IMR-90 (cell line): Measurements from ENCODE around the gene ARMC5. TPM values are rescaled to one million over a fixed set of nuclear protein-coding genes. Genes with fewer than 3 reads are reported as not detected.

ENCODE experiments used
- ATAC-seq: fragments of 200-7000 bp; cut with Tn5 transposase; 2 replicates; pipeline ENCODE4 v1.9.1; 2020; ENCODE audit warnings: low read depth, mild to moderate bottlenecking, moderate library complexity
- BruUV-seq: library from RNA; stranded (reverse); fragments of 400-500 nt; replicated peaks from 2 replicates; lab custom pipeline; 2021; lab: Mats Ljungman, UMichigan
- CTCF ChIA-PET: fragments of 300-600 bp; formaldehyde crosslinking; extraction: SDS; loops from one replicate; lab custom pipeline; 2021; ENCODE audit warnings: antibody characterized with exemption; lab: Yijun Ruan, JAX
- POLR2A ChIA-PET: fragments of 300-600 bp; sonication (Branson Sonifier 250); formaldehyde crosslinking; loops from one replicate; lab custom pipeline; 2022; ENCODE audit warnings: antibody characterized with exemption; ENCODE audit not compliant: unreplicated experiment; lab: Charles Lee
- DNase-seq: peaks from one replicate; pipeline ENCODE4 v3.0.0; 2013
- H2AFZ ChIP-seq: replicated peaks from 2 replicates; pipeline ENCODE3; 2013; ENCODE audit warnings: low read length, mild to moderate bottlenecking; ENCODE audit not compliant: poor library complexity
- H2AK5ac ChIP-seq: 2 replicates; pipeline ENCODE4 v1.6.1; 2013; ENCODE audit warnings: low read depth, low read length, inconsistent platforms
- H2AK9ac ChIP-seq: replicated peaks from 2 replicates; pipeline ENCODE3; 2013; ENCODE audit warnings: mild to moderate bottlenecking, low read depth, low read length, moderate library complexity; ENCODE audit not compliant: poor library complexity
- H2BK120ac ChIP-seq: 2 replicates; pipeline ENCODE4 v1.6.1; 2013; ENCODE audit warnings: low read depth, low read length, inconsistent platforms
- H2BK15ac ChIP-seq: 3 replicates; pipeline ENCODE4 v1.6.1; 2013; ENCODE audit warnings: low read depth, low read length, inconsistent platforms
- H2BK20ac ChIP-seq: 2 replicates; pipeline ENCODE4 v1.6.1; 2013; ENCODE audit warnings: low read depth, mild to moderate bottlenecking, inconsistent platforms, low read length, moderate library complexity
- H2BK5ac ChIP-seq: 2 replicates; pipeline ENCODE4 v1.6.1; 2013; ENCODE audit warnings: mild to moderate bottlenecking, low read depth, low read length, inconsistent platforms; ENCODE audit not compliant: poor library complexity, severe bottlenecking
- H3K14ac ChIP-seq: replicated peaks from 2 replicates; pipeline ENCODE4 v1.6.1; 2013; ENCODE audit warnings: low read depth, low read length, inconsistent platforms
- H3K18ac ChIP-seq: 2 replicates; pipeline ENCODE4 v1.6.1; 2013; ENCODE audit warnings: low read depth, low read length, control low read depth
- H3K23ac ChIP-seq: 2 replicates; pipeline ENCODE4 v1.6.1; 2013; ENCODE audit warnings: low read depth, low read length, inconsistent platforms
- H3K27ac ChIP-seq: 2 replicates; pipeline ENCODE4 v1.5.1; 2013; ENCODE audit warnings: mild to moderate bottlenecking, control low read depth, low read length; ENCODE audit not compliant: insufficient read depth
- H3K27me3 ChIP-seq: 2 replicates; pipeline ENCODE4 v1.6.1; 2013; ENCODE audit warnings: low read length; ENCODE audit not compliant: control insufficient read depth, insufficient read depth
- H3K36me3 ChIP-seq: 2 replicates; pipeline ENCODE4 v1.6.1; 2013; ENCODE audit warnings: low read length, mixed read lengths; ENCODE audit not compliant: control insufficient read depth, insufficient read depth
- H3K4ac ChIP-seq: 2 replicates; pipeline ENCODE4 v1.6.1; 2013; ENCODE audit warnings: low read depth, low read length, inconsistent platforms
- H3K4me1 ChIP-seq: 2 replicates; pipeline ENCODE4 v1.6.1; 2013; ENCODE audit warnings: low read length, mixed read lengths; ENCODE audit not compliant: control insufficient read depth, insufficient read depth
- H3K4me2 ChIP-seq: 2 replicates; pipeline ENCODE4 v1.6.1; 2013; ENCODE audit warnings: low read depth, mild to moderate bottlenecking, control low read depth, low read length, moderate library complexity
- H3K4me3 ChIP-seq: 2 replicates; pipeline ENCODE4 v1.5.1; 2013; ENCODE audit warnings: low read depth, mild to moderate bottlenecking, control low read depth, low read length, moderate library complexity; ENCODE audit not compliant: insufficient read depth
- H3K56ac ChIP-seq: 2 replicates; pipeline ENCODE4 v1.6.1; 2013; ENCODE audit warnings: low read length, inconsistent platforms; ENCODE audit not compliant: insufficient read depth; ENCODE audit errors: extremely low read depth
- H3K79me1 ChIP-seq, 2 experiments: 2 replicates each; pipeline ENCODE4 v1.6.1; 2013; ENCODE audit warnings: low read length in 2 of 2, inconsistent platforms in 1 of 2, low read depth in 1 of 2
- H3K9ac ChIP-seq: 2 replicates; pipeline ENCODE4 v1.6.1; 2013; ENCODE audit warnings: low read depth, low read length, control low read depth
- H3K9me1 ChIP-seq: 2 replicates; pipeline ENCODE4 v1.6.1; 2013; ENCODE audit warnings: low read length, inconsistent platforms; ENCODE audit not compliant: insufficient read depth
- H3K9me3 ChIP-seq: 2 replicates; pipeline ENCODE4 v1.6.1; 2013; ENCODE audit warnings: low read length; ENCODE audit not compliant: control insufficient read depth, insufficient read depth
- H4K20me1 ChIP-seq: 2 replicates; pipeline ENCODE4 v1.6.1; 2013; ENCODE audit warnings: low read length, inconsistent platforms; ENCODE audit not compliant: insufficient read depth
- H4K5ac ChIP-seq: 2 replicates; pipeline ENCODE4 v1.6.1; 2013; ENCODE audit warnings: mild to moderate bottlenecking, low read depth, low read length, control low read depth
- H4K8ac ChIP-seq, 2 experiments: 2 replicates each; pipeline ENCODE4 v1.6.1; 2013; ENCODE audit warnings: low read depth in 2 of 2, low read length in 2 of 2, control low read depth in 1 of 2, inconsistent platforms in 1 of 2
- H4K91ac ChIP-seq: 2 replicates; pipeline ENCODE4 v1.6.1; 2013; ENCODE audit warnings: low read depth, low read length, inconsistent platforms; ENCODE audit not compliant: insufficient read depth
- CEBPB ChIP-seq: IDR thresholded peaks from 2 replicates; pipeline ENCODE4 v1.6.1; 2012; ENCODE audit warnings: low read depth, low read length, improper control_type of control experiment
- FOS ChIP-seq: fragments of 150-350 bp; IDR thresholded peaks from 2 replicates; pipeline ENCODE4 v1.6.1; 2016; ENCODE audit warnings: low read depth, low read length
- MAZ ChIP-seq: IDR thresholded peaks from 2 replicates; pipeline ENCODE4 v1.6.1; 2012; ENCODE audit warnings: low read depth, mild to moderate bottlenecking, low read length, improper control_type of control experiment, moderate library complexity, borderline replicate concordance
- POLR2A ChIP-seq: IDR thresholded peaks from 2 replicates; pipeline ENCODE4 v1.6.1; 2012; ENCODE audit warnings: mild to moderate bottlenecking, low read depth, low read length
- RFX5 ChIP-seq: IDR thresholded peaks from 2 replicates; pipeline ENCODE4 v1.8.0; 2012; ENCODE audit warnings: low read depth, mild to moderate bottlenecking, low read length, moderate library complexity
- whole genome bisulfite sequencing, 2 experiments: methylation state at CpG; one replicate each; pipeline versions ENCODE4 v1.1.5 to v1.1.7; 2013; ENCODE audit warnings: missing lambda C conversion rate in 2 of 2; ENCODE audit not compliant: insufficient read length in 1 of 2; ENCODE audit errors: extremely low coverage in 2 of 2; 5-methylcytosine and 5-hydroxymethylcytosine counted together
- dilution Hi-C: fragments of 300-500 bp; cut with HindIII; formaldehyde crosslinking; loops from one replicate; pipeline ENCODE4 v1.14.3; 2018; ENCODE audit warnings: low sequenced_read_pairs; ENCODE audit not compliant: unreplicated experiment
- in situ Hi-C: fragments of 300-500 bp; cut with MboI; formaldehyde crosslinking; loops from 3 replicates; pipeline ENCODE4 v1.14.3; 2019; ENCODE audit warnings: low sequenced_read_pairs, inconsistent platforms, mixed read lengths
- intact Hi-C: fragments of 100-400 bp; cut with micrococcal nuclease; formaldehyde crosslinking; loops from 2 replicates; pipeline ENCODE4 v1.10.0; 2022
- polyA plus RNA-seq, 3 experiments: library from polyadenylated mRNA; depleted of rRNA; stranded (reverse); fragments of >200 nt; gene quantifications; 2 replicates each; pipeline ENCODE4 v1.2.3, GENCODE V29; 2012; ENCODE audit warnings: low replicate concordance in 1 of 3
- total RNA-seq: library from RNA; depleted of rRNA; stranded (reverse); fragments of >200 nt; gene quantifications from 2 replicates; pipeline ENCODE4 v1.2.3, GENCODE V29; 2012

Gene ARMC5
- total and polyA plus RNA-seq, 2 of the 4 experiments (the other 2 are of a cell fraction): 2.3 to 7.5 TPM

DNA sequence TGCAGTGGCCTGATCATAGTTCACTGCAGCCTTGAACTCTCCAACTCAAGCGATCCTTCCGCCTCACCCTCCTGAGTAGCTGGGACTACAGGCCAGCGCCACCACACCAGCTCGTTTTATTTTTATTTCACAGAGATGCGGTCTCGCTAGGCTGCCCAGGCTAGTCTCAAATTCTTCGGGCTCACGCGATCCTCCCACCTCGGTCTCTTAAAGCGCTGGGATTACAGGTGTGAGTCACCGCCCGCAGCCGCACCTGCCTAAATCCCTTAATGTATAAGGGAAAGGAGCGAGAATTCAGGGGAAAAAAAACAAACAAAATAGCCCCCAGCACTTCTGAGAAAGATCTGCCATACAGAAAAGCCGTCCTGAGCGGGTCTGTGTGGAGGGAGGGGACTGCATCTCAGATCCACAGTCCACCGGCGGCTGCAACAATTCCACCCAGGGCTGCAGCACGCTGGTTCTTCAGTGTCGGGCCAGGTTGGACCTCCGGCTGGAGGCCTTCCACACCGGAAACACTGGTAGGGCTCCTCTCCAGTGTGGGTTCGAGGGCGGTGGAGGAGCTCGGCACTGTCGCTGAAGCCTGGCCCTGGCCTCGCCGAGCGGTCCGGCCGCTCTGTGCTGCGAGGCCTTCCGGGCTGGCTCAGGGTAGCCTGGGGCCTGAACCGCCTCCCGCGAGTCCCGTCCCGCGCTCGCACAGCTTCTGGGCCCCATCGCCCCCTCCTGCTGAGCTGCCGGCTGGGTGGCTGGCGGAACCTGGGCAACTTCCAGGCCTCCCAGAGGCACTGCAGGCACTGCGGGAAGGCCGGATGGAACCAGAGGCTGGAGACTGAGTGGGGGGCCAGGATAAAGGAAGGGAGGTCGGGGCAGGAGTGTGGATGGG is 23.7 kb upstream of the ARMC5 start:
- Histone ChIP-seq H3K9ac (no peak overlapping the region), H3K79me1 (no peaks in the 10 kb centered on the region), H3K36me3 (no peaks in the 10 kb centered on the region), H2BK15ac (no peak overlapping the region), H3K18ac (no peak overlapping the region), H2AFZ (no peak overlapping the region), H3K23ac (no peak overlapping the region), H3K9me1 (no peaks in the 10 kb centered on the region), H2AK9ac (no peak overlapping the region), H2BK120ac (no peak overlapping the region), H4K91ac (no peak overlapping the region), H3K4me3 (no peak overlapping the region), H3K4me1 (no peaks in the 10 kb centered on the region), H2AK5ac (no peak overlapping the region), H3K14ac (no peak overlapping the region), H3K4me2 (no peak overlapping the region), H3K27me3 (peaks cover 7% of the 10 kb centered on the region), H2BK5ac (no peak overlapping the region), H3K56ac (no peak overlapping the region), H3K27ac (no peak overlapping the region), H3K9me3 (no peaks in the 10 kb centered on the region), H4K20me1 (no peaks in the 10 kb centered on the region), H4K8ac (no peak overlapping the region), H4K5ac (no peak overlapping the region), H2BK20ac (no peak overlapping the region), H3K4ac (no peak overlapping the region)
- CTCF ChIA-PET: no interaction called here
- DNase-seq: no peak
- POLR2A ChIA-PET: no interaction called here
- 83% methylated on average over 21 of the region's 47 CpGs; no CpG with 5 or more reads in 1 of the 2 experiments for WGBS, 2 experiments
- in situ Hi-C loops: no loop called here
- no TSS peak for BruUV-seq
- no peak for ATAC-seq
- TF ChIP-seq POLR2A: no peak
- no peak for TF ChIP-seq RFX5
- no peak for TF ChIP-seq MAZ
- no peak for TF ChIP-seq FOS
- no peak for TF ChIP-seq CEBPB
- dilution Hi-C loops: no loop called here
- intact Hi-C loops: no loop called here
